MM.1S (cell line): ENCODE data around the gene CABCOCO1.
"Not testable (repeated sequence)": the region's sequence is repeated elsewhere in the genome, so short reads cannot be mapped to it uniquely, and the experiment has no call there.

Experiments
- DNase-seq: peaks from one replicate; pipeline ENCODE4 v3.0.0-alpha.2; 2015
- H2AFZ ChIP-seq: fragments of 300-600 bp; sonication (generic); 2 replicates; pipeline ENCODE4 v1.6.0; 2016; ENCODE audit warnings: antibody characterized with exemption, low read length
- H3F3A ChIP-seq: fragments of 300-600 bp; sonication (generic); 2 replicates; pipeline ENCODE4 v1.6.1; 2016; ENCODE audit warnings: mild to moderate bottlenecking, antibody characterized with exemption, low read length, moderate library complexity, mixed read lengths; ENCODE audit not compliant: insufficient read depth
- H3K27ac ChIP-seq: fragments of 300-600 bp; sonication (generic); 2 replicates; pipeline ENCODE4 v1.5.1; 2016; ENCODE audit warnings: mild to moderate bottlenecking, low read length
- H3K27me3 ChIP-seq: fragments of 300-600 bp; sonication (generic); replicated peaks from 2 replicates; pipeline ENCODE4 v1.6.0; 2016; ENCODE audit warnings: low read length; ENCODE audit not compliant: insufficient read depth
- H3K36me3 ChIP-seq: fragments of 300-600 bp; sonication (generic); replicated peaks from 2 replicates; pipeline ENCODE4 v1.6.1; 2016; ENCODE audit warnings: mild to moderate bottlenecking, low read length, mixed read lengths; ENCODE audit not compliant: insufficient read depth
- H3K4me1 ChIP-seq: fragments of 300-600 bp; sonication (generic); 2 replicates; pipeline ENCODE4 v1.6.1; 2016; ENCODE audit warnings: low read length, mixed read lengths
- H3K4me2 ChIP-seq: fragments of 300-600 bp; sonication (generic); 2 replicates; pipeline ENCODE4 v1.6.0; 2016; ENCODE audit warnings: low read depth, low read length
- H3K4me3 ChIP-seq: fragments of 300-600 bp; sonication (generic); 2 replicates; pipeline ENCODE4 v1.5.1; 2016; ENCODE audit warnings: low read length, mixed read lengths
- H3K79me2 ChIP-seq: fragments of 300-600 bp; sonication (generic); 2 replicates; pipeline ENCODE4 v1.6.1; 2016; ENCODE audit warnings: mixed run types, low read length, mixed read lengths
- H3K9ac ChIP-seq: fragments of 300-600 bp; sonication (generic); 2 replicates; pipeline ENCODE4 v1.6.1; 2016; ENCODE audit warnings: low read length, mixed read lengths
- H3K9me2 ChIP-seq: fragments of 300-600 bp; sonication (generic); replicated peaks from 2 replicates; pipeline ENCODE4 v1.6.1; 2016; ENCODE audit warnings: mild to moderate bottlenecking, low read length, mixed read lengths; ENCODE audit not compliant: insufficient read depth
- H3K9me3 ChIP-seq: fragments of 300-600 bp; sonication (generic); replicated peaks from 2 replicates; pipeline ENCODE4 v1.6.1; 2016; ENCODE audit warnings: mild to moderate bottlenecking, low read length, mixed read lengths; ENCODE audit not compliant: insufficient read depth
- H4K20me1 ChIP-seq: fragments of 300-600 bp; sonication (generic); 2 replicates; pipeline ENCODE4 v1.6.1; 2016; ENCODE audit warnings: mild to moderate bottlenecking, low read length, moderate library complexity, mixed read lengths; ENCODE audit not compliant: insufficient read depth
- EZH2 ChIP-seq: fragments of 300-600 bp; sonication (generic); optimal IDR thresholded peaks from 2 replicates; pipeline ENCODE3; 2017; ENCODE audit warnings: low read depth, mild to moderate bottlenecking, antibody characterized with exemption, low read length, mixed read lengths
- EZH2phosphoT487 ChIP-seq: fragments of 300-600 bp; sonication (generic); IDR thresholded peaks from 2 replicates; pipeline ENCODE4 v1.6.1; 2018; ENCODE audit warnings: antibody characterized with exemption, low read length
- TF ChIP-seq, protein P1 (sequence below): fragments of 300-600 bp; sonication (generic); IDR thresholded peaks from 2 replicates; pipeline ENCODE4 v1.5.1; 2016; ENCODE audit warnings: antibody characterized with exemption, low read length, mixed read lengths

The CABCOCO1 gene

DNA sequence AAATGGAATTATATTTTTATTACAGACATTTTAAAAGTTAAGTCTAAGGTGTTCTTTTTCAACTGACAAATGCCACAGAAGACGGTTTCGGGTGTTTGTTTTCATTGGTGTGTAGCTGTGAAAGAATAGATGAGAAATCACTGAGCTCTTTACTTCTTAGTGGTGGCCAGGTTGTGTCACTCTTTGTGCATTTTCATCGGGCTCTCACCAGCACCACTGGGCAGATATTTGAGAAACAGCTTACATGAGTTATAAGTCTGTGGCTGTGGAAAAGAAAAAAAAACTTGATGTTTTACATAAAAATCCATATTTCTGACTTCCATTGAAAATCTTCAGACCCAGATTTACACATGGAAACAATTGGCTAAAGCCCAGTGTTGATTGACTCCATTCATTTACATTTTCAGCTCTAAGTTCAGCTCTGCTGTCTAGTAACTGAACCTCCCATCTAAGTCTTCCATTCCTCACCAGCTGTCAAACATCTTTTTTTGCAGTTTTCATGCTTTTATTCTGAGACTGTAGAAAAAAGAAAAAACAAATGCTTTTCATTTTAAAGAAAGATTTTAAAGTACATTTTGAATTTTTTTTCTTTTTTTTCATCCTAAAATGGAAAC is 22.3 kb downstream of the CABCOCO1 start:
- H3K4me3 ChIP-seq, result no peak overlapping the region
- no peaks in the 10 kb centered on the region for H3K9me2 ChIP-seq
- H3K4me2 ChIP-seq, result no peak overlapping the region
- no peaks in the 10 kb centered on the region for H3F3A ChIP-seq
- no peaks in the 10 kb centered on the region for H3K27me3 ChIP-seq
- H3K27ac ChIP-seq, result no peak overlapping the region
- H3K36me3 ChIP-seq, result no peaks in the 10 kb centered on the region
- no peaks in the 10 kb centered on the region for H4K20me1 ChIP-seq
- TF ChIP-seq EZH2, result no peak
- no peak for TF ChIP-seq EZH2phosphoT487
- TF ChIP-seq, protein P1, sequence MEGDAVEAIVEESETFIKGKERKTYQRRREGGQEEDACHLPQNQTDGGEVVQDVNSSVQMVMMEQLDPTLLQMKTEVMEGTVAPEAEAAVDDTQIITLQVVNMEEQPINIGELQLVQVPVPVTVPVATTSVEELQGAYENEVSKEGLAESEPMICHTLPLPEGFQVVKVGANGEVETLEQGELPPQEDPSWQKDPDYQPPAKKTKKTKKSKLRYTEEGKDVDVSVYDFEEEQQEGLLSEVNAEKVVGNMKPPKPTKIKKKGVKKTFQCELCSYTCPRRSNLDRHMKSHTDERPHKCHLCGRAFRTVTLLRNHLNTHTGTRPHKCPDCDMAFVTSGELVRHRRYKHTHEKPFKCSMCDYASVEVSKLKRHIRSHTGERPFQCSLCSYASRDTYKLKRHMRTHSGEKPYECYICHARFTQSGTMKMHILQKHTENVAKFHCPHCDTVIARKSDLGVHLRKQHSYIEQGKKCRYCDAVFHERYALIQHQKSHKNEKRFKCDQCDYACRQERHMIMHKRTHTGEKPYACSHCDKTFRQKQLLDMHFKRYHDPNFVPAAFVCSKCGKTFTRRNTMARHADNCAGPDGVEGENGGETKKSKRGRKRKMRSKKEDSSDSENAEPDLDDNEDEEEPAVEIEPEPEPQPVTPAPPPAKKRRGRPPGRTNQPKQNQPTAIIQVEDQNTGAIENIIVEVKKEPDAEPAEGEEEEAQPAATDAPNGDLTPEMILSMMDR, result no peak
- H3K79me2 ChIP-seq, result no peaks in the 10 kb centered on the region
- no peak overlapping the region for H3K9ac ChIP-seq
- no peaks in the 10 kb centered on the region for H3K4me1 ChIP-seq
- no peak for DNase-seq
- no peaks in the 10 kb centered on the region for H3K9me3 ChIP-seq
- no peak overlapping the region for H2AFZ ChIP-seq

DNA sequence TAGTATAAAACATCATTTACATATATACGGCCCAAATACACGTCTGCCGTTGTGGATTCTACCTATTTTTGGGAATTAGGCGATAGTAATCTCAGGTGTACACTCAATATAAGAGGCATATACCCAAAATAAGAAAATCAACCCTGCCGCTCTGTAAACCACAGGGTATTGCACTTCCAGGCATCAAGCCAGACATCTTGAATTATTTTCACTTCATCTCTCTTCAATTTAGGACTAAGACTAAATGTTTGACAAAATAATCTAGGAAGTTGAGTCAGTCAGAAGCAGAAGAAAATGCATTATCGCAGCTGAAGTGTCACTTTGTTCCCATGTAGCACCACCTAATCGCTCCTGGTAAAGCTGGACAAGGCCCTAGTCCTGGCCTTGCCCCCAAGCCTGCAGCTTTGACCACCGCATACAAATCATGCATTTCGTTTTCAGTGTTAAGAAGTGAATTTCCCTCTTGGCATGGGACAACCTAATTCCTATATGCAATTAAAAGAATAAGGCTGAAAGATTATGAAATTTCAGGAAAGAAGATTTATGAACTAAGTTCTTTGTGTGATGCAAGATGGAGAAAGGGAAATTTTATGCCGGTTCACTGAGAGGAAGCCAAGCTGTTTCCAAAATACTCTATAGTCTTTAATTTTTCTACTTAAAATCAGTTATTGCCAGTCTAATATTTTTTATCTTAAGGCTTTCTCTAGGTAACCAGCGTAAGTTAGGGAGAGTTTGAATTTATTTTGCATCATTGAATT is 26.0 kb downstream of the CABCOCO1 start:
- H3K79me2 ChIP-seq, result no peaks in the 10 kb centered on the region
- no peaks in the 10 kb centered on the region for H3K9me3 ChIP-seq
- no peak overlapping the region for H3K4me2 ChIP-seq
- no peak for TF ChIP-seq EZH2phosphoT487
- TF ChIP-seq, protein P1, result no peak
- no peak for TF ChIP-seq EZH2
- H3K9me2 ChIP-seq, result no peaks in the 10 kb centered on the region
- no peaks in the 10 kb centered on the region for H3K36me3 ChIP-seq
- H2AFZ ChIP-seq, result no peak overlapping the region
- DNase-seq, result no peak
- H4K20me1 ChIP-seq, result no peaks in the 10 kb centered on the region
- H3K4me1 ChIP-seq, result no peaks in the 10 kb centered on the region
- no peaks in the 10 kb centered on the region for H3F3A ChIP-seq
- no peaks in the 10 kb centered on the region for H3K27me3 ChIP-seq
- H3K9ac ChIP-seq, result no peak overlapping the region
- H3K4me3 ChIP-seq, result no peak overlapping the region
- no peak overlapping the region for H3K27ac ChIP-seq

DNA sequence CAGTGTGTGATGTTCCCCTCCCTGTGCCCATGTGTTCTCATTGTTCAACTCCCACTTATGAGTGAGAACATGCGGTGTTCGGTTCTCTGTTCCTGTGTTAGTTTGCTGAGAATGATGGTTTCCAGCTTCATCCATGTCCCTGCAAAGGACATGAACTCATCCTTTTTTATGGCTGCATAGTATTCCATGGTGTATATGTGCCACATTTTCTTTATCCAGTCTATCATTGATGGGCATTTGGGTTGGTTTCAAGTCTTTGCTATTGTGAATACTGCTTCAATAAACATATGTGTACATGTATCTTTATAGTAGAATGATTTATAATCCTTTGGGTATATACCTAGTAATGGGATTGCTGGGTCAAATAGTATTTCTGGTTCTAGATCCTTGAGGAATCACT is 28.9 kb downstream of the CABCOCO1 start:
- H3K27me3 ChIP-seq, DNase-seq, H3K27ac ChIP-seq, H4K20me1 ChIP-seq, H3K4me3 ChIP-seq, H3K4me2 ChIP-seq, H3K9me3 ChIP-seq, H3K79me2 ChIP-seq, H3F3A ChIP-seq, H3K36me3 ChIP-seq, H3K9ac ChIP-seq, H2AFZ ChIP-seq, H3K4me1 ChIP-seq, H3K9me2 ChIP-seq: not testable (repeated sequence)

DNA sequence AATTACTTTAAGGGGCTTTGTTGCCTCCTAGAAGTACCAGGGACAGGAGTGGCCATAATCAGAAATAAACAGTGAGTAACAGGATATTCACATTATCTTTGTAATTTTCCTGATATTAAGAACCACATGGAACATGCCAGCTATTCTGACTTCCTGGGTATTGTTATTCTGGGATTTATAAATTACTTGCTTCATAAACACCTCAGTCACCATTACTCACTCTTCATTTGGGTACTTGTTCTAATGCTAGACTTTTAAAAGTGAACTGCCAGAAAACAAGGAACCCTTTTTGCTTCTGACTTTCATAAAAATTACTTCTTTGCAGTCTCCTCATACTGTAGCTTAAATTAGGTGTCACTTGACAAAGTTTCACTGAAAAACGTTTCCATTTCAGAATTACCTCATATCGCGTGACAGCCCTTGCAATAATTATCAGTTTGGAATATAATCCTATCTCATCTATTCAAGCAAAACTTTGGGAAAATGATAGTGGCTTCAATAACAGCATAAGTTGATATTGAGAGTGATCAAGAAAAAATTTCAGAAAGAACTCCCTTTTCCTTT is 29.8 kb downstream of the CABCOCO1 start:
- no peaks in the 10 kb centered on the region for H3K9me2 ChIP-seq
- H3K9me3 ChIP-seq, result no peaks in the 10 kb centered on the region
- H3K9ac ChIP-seq, result no peak overlapping the region
- no peak overlapping the region for H3K4me2 ChIP-seq
- H3K27me3 ChIP-seq, result no peaks in the 10 kb centered on the region
- H3F3A ChIP-seq, result no peaks in the 10 kb centered on the region
- H3K79me2 ChIP-seq, result no peaks in the 10 kb centered on the region
- no peak overlapping the region for H3K4me3 ChIP-seq
- H2AFZ ChIP-seq, result no peak overlapping the region
- no peaks in the 10 kb centered on the region for H3K36me3 ChIP-seq
- no peak for DNase-seq
- H4K20me1 ChIP-seq, result no peaks in the 10 kb centered on the region
- no peak overlapping the region for H3K27ac ChIP-seq
- H3K4me1 ChIP-seq, result no peaks in the 10 kb centered on the region
- TF ChIP-seq EZH2, result no peak
- TF ChIP-seq, protein P1, result no peak
- no peak for TF ChIP-seq EZH2phosphoT487
